ENCODE data around the gene FAM124A.

Gene FAM124A

DNA sequence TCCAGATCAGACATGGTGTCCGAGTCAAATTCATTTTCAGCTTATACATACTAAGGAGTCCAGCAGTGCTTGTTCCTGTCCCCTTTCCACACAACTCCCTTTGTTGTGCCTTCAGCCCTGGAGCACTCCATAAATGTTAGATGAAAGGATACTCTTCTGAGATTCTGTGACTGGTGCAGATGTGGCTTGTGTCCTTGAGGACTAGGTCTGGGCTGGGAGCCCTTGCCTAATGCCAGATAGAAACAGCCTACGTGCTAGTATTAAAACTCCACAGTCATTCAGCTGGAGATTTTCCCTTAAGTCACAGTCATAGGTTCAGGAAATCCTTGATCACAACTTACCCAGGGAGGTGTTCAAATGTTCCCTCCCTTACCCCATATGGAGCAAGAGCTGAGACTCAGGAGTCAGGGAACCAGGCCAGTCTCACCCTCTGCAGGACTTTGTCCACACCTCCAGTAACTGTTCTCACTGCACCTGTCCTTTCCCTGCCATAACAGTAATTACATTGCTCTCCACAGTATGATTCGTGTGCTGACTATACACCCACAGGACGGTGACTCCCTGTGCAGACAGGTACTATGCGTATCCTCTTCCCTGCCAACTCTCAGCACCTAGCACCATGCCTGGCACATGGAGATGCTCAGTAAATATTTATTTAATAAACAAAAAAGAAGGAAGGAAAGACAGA lies 101.8 kb downstream of the FAM124A start:
- Histone ChIP-seq H4K8ac (ENCODE audit: low read depth, low read length) (no peak overlapping the region), H2BK120ac (ENCODE audit: insufficient read depth, low read length, poor library complexity) (no peak overlapping the region), H3K79me1 (ENCODE audit: low read length) (no peaks in the 10 kb centered on the region), H2AK5ac (ENCODE audit: low read length) (no peak overlapping the region), H2BK12ac (ENCODE audit: low read length) (no peak overlapping the region), H3K4ac (ENCODE audit: low read depth, low read length) (no peak overlapping the region), H3K4me1 (ENCODE audit: control insufficient read depth in 1 of 2, insufficient read depth in 2 of 2, low read length in 2 of 2) (no peaks in the 10 kb centered on the region), H3K9me3 (ENCODE audit: insufficient read depth, low read depth, low read length) (no peaks in the 10 kb centered on the region), H2AFZ (ENCODE audit: insufficient read depth, low read length, poor library complexity) (no peak overlapping the region), H3K23ac (ENCODE audit: low read length) (no peak overlapping the region), H3K27me3 (ENCODE audit: insufficient read depth, low read length) (no peaks in the 10 kb centered on the region), H3K4me3 (ENCODE audit: low read depth, low read length) (no peak overlapping the region), H2BK5ac (ENCODE audit: low read depth, low read length, poor library complexity) (no peak overlapping the region), H3K9ac (ENCODE audit: low read length) (no peak overlapping the region), H3K36me3 (ENCODE audit: control insufficient read depth in 1 of 2, insufficient read depth in 2 of 2, low read length in 2 of 2) (no peaks in the 10 kb centered on the region), H3K27ac (ENCODE audit: low read depth, low read length) (no peak overlapping the region), H3K79me2 (ENCODE audit: control insufficient read depth, insufficient read depth, low read length, poor library complexity) (no peaks in the 10 kb centered on the region), H3K4me2 (ENCODE audit: low read length) (no peak overlapping the region), H4K12ac (ENCODE audit: low read depth, low read length) (no peak overlapping the region), H4K91ac (ENCODE audit: low read depth, low read length) (no peak overlapping the region), H3K18ac (ENCODE audit: low read length) (no peak overlapping the region), H3K14ac (ENCODE audit: low read length) (no peak overlapping the region)
- no peak for DNase-seq
- WGBS (ENCODE audit: extremely low coverage, insufficient coverage, insufficient read length), result no CpG with 5 or more reads among the region's 5 CpGs

DNA sequence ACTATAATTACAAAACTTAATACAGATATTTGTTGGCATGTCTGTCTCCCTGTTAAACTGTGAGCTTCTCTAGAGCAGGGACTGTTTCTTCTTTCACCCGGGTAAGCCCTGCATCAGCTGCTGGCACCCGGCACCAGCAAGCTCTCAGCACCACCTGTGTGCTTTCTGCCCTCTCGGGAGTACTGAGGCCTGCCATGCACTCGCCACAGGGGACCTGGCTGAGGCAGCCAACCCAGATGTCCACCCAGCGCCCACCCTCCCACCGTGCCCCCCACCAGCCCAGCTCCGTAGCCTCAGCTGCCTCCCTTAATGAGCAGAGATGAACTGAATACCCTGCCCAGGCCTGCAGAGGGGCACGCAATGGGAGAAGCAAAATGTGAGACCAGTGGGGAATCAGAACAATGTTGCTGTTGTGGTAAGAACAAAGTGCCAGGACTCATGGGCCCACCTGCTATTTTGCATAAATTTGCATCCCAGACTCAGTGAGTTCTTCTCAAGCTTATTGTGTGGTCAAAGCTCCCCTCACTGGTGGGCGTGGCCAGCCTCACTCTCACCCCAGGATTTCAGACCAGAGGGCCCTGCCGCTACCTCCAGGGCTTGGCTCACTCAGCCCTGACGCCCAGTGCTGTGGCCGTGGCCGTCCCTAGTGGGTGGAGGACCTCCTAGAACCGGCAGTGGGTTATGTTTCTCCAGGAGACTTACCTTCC lies 102.7 kb downstream of the FAM124A start:
- Histone ChIP-seq H3K79me2 (ENCODE audit: control insufficient read depth, insufficient read depth, low read length, poor library complexity) (no peaks in the 10 kb centered on the region), H3K23ac (ENCODE audit: low read length) (no peak overlapping the region), H4K8ac (ENCODE audit: low read depth, low read length) (no peak overlapping the region), H4K91ac (ENCODE audit: low read depth, low read length) (no peak overlapping the region), H3K27me3 (ENCODE audit: insufficient read depth, low read length) (no peaks in the 10 kb centered on the region), H3K9ac (ENCODE audit: low read length) (no peak overlapping the region), H3K4ac (ENCODE audit: low read depth, low read length) (no peak overlapping the region), H4K12ac (ENCODE audit: low read depth, low read length) (no peak overlapping the region), H3K79me1 (ENCODE audit: low read length) (no peaks in the 10 kb centered on the region), H3K4me3 (ENCODE audit: low read depth, low read length) (no peak overlapping the region), H2BK5ac (ENCODE audit: low read depth, low read length, poor library complexity) (no peak overlapping the region), H2AFZ (ENCODE audit: insufficient read depth, low read length, poor library complexity) (no peak overlapping the region), H2BK120ac (ENCODE audit: insufficient read depth, low read length, poor library complexity) (no peak overlapping the region), H2AK5ac (ENCODE audit: low read length) (no peak overlapping the region), H3K18ac (ENCODE audit: low read length) (no peak overlapping the region), H3K14ac (ENCODE audit: low read length) (no peak overlapping the region), H3K27ac (ENCODE audit: low read depth, low read length) (no peak overlapping the region), H3K4me1 (ENCODE audit: control insufficient read depth in 1 of 2, insufficient read depth in 2 of 2, low read length in 2 of 2) (no peaks in the 10 kb centered on the region), H2BK12ac (ENCODE audit: low read length) (no peak overlapping the region), H3K4me2 (ENCODE audit: low read length) (no peak overlapping the region), H3K36me3 (ENCODE audit: control insufficient read depth in 1 of 2, insufficient read depth in 2 of 2, low read length in 2 of 2) (no peaks in the 10 kb centered on the region), H3K9me3 (ENCODE audit: insufficient read depth, low read depth, low read length) (no peaks in the 10 kb centered on the region)
- WGBS (ENCODE audit: extremely low coverage, insufficient coverage, insufficient read length), result no CpG with 5 or more reads among the region's 14 CpGs
- DNase-seq, result no peak

DNA sequence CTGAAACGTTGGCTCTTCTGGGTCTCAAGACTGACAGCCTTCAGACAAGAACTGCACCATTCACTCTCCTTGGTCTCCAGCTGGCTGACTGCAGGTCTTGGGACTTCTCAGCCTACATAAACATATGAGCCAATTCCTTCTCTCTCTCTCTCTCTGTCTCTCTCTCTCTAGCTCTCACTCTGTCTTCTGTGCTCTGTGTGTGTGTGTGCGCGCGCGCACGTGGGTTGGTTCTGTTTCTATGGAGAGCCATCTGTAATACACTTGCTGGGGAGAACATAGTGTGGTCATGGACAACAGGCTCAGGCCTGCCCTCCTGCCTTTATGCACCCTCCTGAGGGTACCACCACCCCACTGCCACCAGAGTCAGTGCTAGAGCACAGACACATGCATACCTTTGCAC lies 103.6 kb downstream of the FAM124A start:
- no peaks in the 10 kb centered on the region for H3K4me1 ChIP-seq (ENCODE audit: control insufficient read depth in 1 of 2, insufficient read depth in 2 of 2, low read length in 2 of 2)
- H4K91ac ChIP-seq (ENCODE audit: low read depth, low read length), result no peak overlapping the region
- H3K79me1 ChIP-seq (ENCODE audit: low read length), result no peaks in the 10 kb centered on the region
- no peak overlapping the region for H3K23ac ChIP-seq (ENCODE audit: low read length)
- H2AFZ ChIP-seq (ENCODE audit: insufficient read depth, low read length, poor library complexity), result no peak overlapping the region
- no CpG with 5 or more reads among the region's 6 CpGs for WGBS (ENCODE audit: extremely low coverage, insufficient coverage, insufficient read length)
- H3K18ac ChIP-seq (ENCODE audit: low read length), result no peak overlapping the region
- H3K9me3 ChIP-seq (ENCODE audit: insufficient read depth, low read depth, low read length), result no peaks in the 10 kb centered on the region
- no peak for DNase-seq
- no peak overlapping the region for H2AK5ac ChIP-seq (ENCODE audit: low read length)
- H3K79me2 ChIP-seq (ENCODE audit: control insufficient read depth, insufficient read depth, low read length, poor library complexity), result no peaks in the 10 kb centered on the region
- no peak overlapping the region for H3K4ac ChIP-seq (ENCODE audit: low read depth, low read length)
- H2BK12ac ChIP-seq (ENCODE audit: low read length), result no peak overlapping the region
- no peak overlapping the region for H3K4me2 ChIP-seq (ENCODE audit: low read length)
- no peak overlapping the region for H3K9ac ChIP-seq (ENCODE audit: low read length)
- no peak overlapping the region for H4K8ac ChIP-seq (ENCODE audit: low read depth, low read length)
- H3K36me3 ChIP-seq (ENCODE audit: control insufficient read depth in 1 of 2, insufficient read depth in 2 of 2, low read length in 2 of 2), result no peaks in the 10 kb centered on the region
- no peak overlapping the region for H2BK5ac ChIP-seq (ENCODE audit: low read depth, low read length, poor library complexity)
- no peak overlapping the region for H3K14ac ChIP-seq (ENCODE audit: low read length)
- no peak overlapping the region for H3K27ac ChIP-seq (ENCODE audit: low read depth, low read length)
- H3K4me3 ChIP-seq (ENCODE audit: low read depth, low read length), result no peak overlapping the region
- H4K12ac ChIP-seq (ENCODE audit: low read depth, low read length), result no peak overlapping the region
- no peak overlapping the region for H2BK120ac ChIP-seq (ENCODE audit: insufficient read depth, low read length, poor library complexity)
- no peaks in the 10 kb centered on the region for H3K27me3 ChIP-seq (ENCODE audit: insufficient read depth, low read length)

DNA sequence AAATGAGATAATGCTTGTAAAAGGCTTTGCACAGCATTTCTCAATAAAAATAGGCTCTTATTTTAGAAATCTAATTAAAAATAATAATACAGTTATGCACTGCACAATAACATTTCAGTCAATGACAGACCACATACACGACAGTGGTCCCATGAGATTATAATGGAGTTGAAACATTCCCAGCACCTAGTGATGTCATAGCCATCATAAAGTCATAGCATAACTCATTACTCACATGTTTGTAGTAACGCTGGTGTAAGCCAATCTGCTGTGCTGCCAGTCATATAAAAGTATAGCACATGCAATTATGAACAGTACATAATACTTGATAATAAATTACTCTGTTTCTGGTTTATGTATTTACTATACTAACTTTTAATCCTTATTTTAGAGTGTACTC lies 104.6 kb downstream of the FAM124A start:
- WGBS (ENCODE audit: extremely low coverage, insufficient coverage, insufficient read length), result no CpG with 5 or more reads among the region's 2 CpGs

More for the DNA sequence above, 104.6 kb downstream of the FAM124A start:
- Histone ChIP-seq H3K36me3 (ENCODE audit: control insufficient read depth in 1 of 2, insufficient read depth in 2 of 2, low read length in 2 of 2) (no peaks in the 10 kb centered on the region), H3K23ac (ENCODE audit: low read length) (no peak overlapping the region), H3K9me3 (ENCODE audit: insufficient read depth, low read depth, low read length) (no peaks in the 10 kb centered on the region), H2AFZ (ENCODE audit: insufficient read depth, low read length, poor library complexity) (no peak overlapping the region), H2BK120ac (ENCODE audit: insufficient read depth, low read length, poor library complexity) (no peak overlapping the region), H3K27ac (ENCODE audit: low read depth, low read length) (no peak overlapping the region), H2AK5ac (ENCODE audit: low read length) (no peak overlapping the region), H3K27me3 (ENCODE audit: insufficient read depth, low read length) (no peaks in the 10 kb centered on the region), H4K91ac (ENCODE audit: low read depth, low read length) (no peak overlapping the region), H3K4ac (ENCODE audit: low read depth, low read length) (no peak overlapping the region), H4K12ac (ENCODE audit: low read depth, low read length) (no peak overlapping the region), H3K14ac (ENCODE audit: low read length) (no peak overlapping the region), H2BK12ac (ENCODE audit: low read length) (no peak overlapping the region), H3K9ac (ENCODE audit: low read length) (no peak overlapping the region), H3K4me2 (ENCODE audit: low read length) (no peak overlapping the region), H3K79me2 (ENCODE audit: control insufficient read depth, insufficient read depth, low read length, poor library complexity) (no peaks in the 10 kb centered on the region), H3K18ac (ENCODE audit: low read length) (no peak overlapping the region), H3K79me1 (ENCODE audit: low read length) (no peaks in the 10 kb centered on the region), H3K4me3 (ENCODE audit: low read depth, low read length) (no peak overlapping the region), H3K4me1 (ENCODE audit: control insufficient read depth in 1 of 2, insufficient read depth in 2 of 2, low read length in 2 of 2) (no peaks in the 10 kb centered on the region), H2BK5ac (ENCODE audit: low read depth, low read length, poor library complexity) (no peak overlapping the region), H4K8ac (ENCODE audit: low read depth, low read length) (no peak overlapping the region)
- peak in 1 of 2 donors; percentile 31 for DNase-seq
